IMR-90 (cell line): ENCODE results near the gene ADAMTSL2. TPM values are rescaled to one million over a fixed set of nuclear protein-coding genes. Genes with fewer than 3 reads are reported as not detected.
A peak's percentile ranks its signal among the peaks of the same experiment; 100 is the strongest.

Experiments
- ATAC-seq: fragments of 200-7000 bp; cut with Tn5 transposase; 2 replicates; pipeline ENCODE4 v1.9.1; 2020; ENCODE audit warnings: low read depth, mild to moderate bottlenecking, moderate library complexity
- BruUV-seq: library from RNA; stranded (reverse); fragments of 400-500 nt; replicated peaks from 2 replicates; lab custom pipeline; 2021; lab: Mats Ljungman, UMichigan
- CTCF ChIA-PET: fragments of 300-600 bp; formaldehyde crosslinking; extraction: SDS; loops from one replicate; lab custom pipeline; 2021; ENCODE audit warnings: antibody characterized with exemption; lab: Yijun Ruan, JAX
- POLR2A ChIA-PET: fragments of 300-600 bp; sonication (Branson Sonifier 250); formaldehyde crosslinking; loops from one replicate; lab custom pipeline; 2022; ENCODE audit warnings: antibody characterized with exemption; ENCODE audit not compliant: unreplicated experiment; lab: Charles Lee
- DNase-seq: peaks from one replicate; pipeline ENCODE4 v3.0.0; 2013
- H2AFZ ChIP-seq: replicated peaks from 2 replicates; pipeline ENCODE3; 2013; ENCODE audit warnings: low read length, mild to moderate bottlenecking; ENCODE audit not compliant: poor library complexity
- H2AK5ac ChIP-seq: 2 replicates; pipeline ENCODE4 v1.6.1; 2013; ENCODE audit warnings: low read depth, low read length, inconsistent platforms
- H2AK9ac ChIP-seq: replicated peaks from 2 replicates; pipeline ENCODE3; 2013; ENCODE audit warnings: mild to moderate bottlenecking, low read depth, low read length, moderate library complexity; ENCODE audit not compliant: poor library complexity
- H2BK120ac ChIP-seq: 2 replicates; pipeline ENCODE4 v1.6.1; 2013; ENCODE audit warnings: low read depth, low read length, inconsistent platforms
- H2BK15ac ChIP-seq: 3 replicates; pipeline ENCODE4 v1.6.1; 2013; ENCODE audit warnings: low read depth, low read length, inconsistent platforms
- H2BK20ac ChIP-seq: 2 replicates; pipeline ENCODE4 v1.6.1; 2013; ENCODE audit warnings: low read depth, mild to moderate bottlenecking, inconsistent platforms, low read length, moderate library complexity
- H2BK5ac ChIP-seq: 2 replicates; pipeline ENCODE4 v1.6.1; 2013; ENCODE audit warnings: mild to moderate bottlenecking, low read depth, low read length, inconsistent platforms; ENCODE audit not compliant: poor library complexity, severe bottlenecking
- H3K14ac ChIP-seq: replicated peaks from 2 replicates; pipeline ENCODE4 v1.6.1; 2013; ENCODE audit warnings: low read depth, low read length, inconsistent platforms
- H3K18ac ChIP-seq: 2 replicates; pipeline ENCODE4 v1.6.1; 2013; ENCODE audit warnings: low read depth, low read length, control low read depth
- H3K23ac ChIP-seq: 2 replicates; pipeline ENCODE4 v1.6.1; 2013; ENCODE audit warnings: low read depth, low read length, inconsistent platforms
- H3K27ac ChIP-seq: 2 replicates; pipeline ENCODE4 v1.5.1; 2013; ENCODE audit warnings: mild to moderate bottlenecking, control low read depth, low read length; ENCODE audit not compliant: insufficient read depth
- H3K27me3 ChIP-seq: 2 replicates; pipeline ENCODE4 v1.6.1; 2013; ENCODE audit warnings: low read length; ENCODE audit not compliant: control insufficient read depth, insufficient read depth
- H3K36me3 ChIP-seq: 2 replicates; pipeline ENCODE4 v1.6.1; 2013; ENCODE audit warnings: low read length, mixed read lengths; ENCODE audit not compliant: control insufficient read depth, insufficient read depth
- H3K4ac ChIP-seq: 2 replicates; pipeline ENCODE4 v1.6.1; 2013; ENCODE audit warnings: low read depth, low read length, inconsistent platforms
- H3K4me1 ChIP-seq: 2 replicates; pipeline ENCODE4 v1.6.1; 2013; ENCODE audit warnings: low read length, mixed read lengths; ENCODE audit not compliant: control insufficient read depth, insufficient read depth
- H3K4me2 ChIP-seq: 2 replicates; pipeline ENCODE4 v1.6.1; 2013; ENCODE audit warnings: low read depth, mild to moderate bottlenecking, control low read depth, low read length, moderate library complexity
- H3K4me3 ChIP-seq: 2 replicates; pipeline ENCODE4 v1.5.1; 2013; ENCODE audit warnings: low read depth, mild to moderate bottlenecking, control low read depth, low read length, moderate library complexity; ENCODE audit not compliant: insufficient read depth
- H3K56ac ChIP-seq: 2 replicates; pipeline ENCODE4 v1.6.1; 2013; ENCODE audit warnings: low read length, inconsistent platforms; ENCODE audit not compliant: insufficient read depth; ENCODE audit errors: extremely low read depth
- H3K79me1 ChIP-seq, 2 experiments: 2 replicates each; pipeline ENCODE4 v1.6.1; 2013; ENCODE audit warnings: low read length in 2 of 2, inconsistent platforms in 1 of 2, low read depth in 1 of 2
- H3K9ac ChIP-seq: 2 replicates; pipeline ENCODE4 v1.6.1; 2013; ENCODE audit warnings: low read depth, low read length, control low read depth
- H3K9me1 ChIP-seq: 2 replicates; pipeline ENCODE4 v1.6.1; 2013; ENCODE audit warnings: low read length, inconsistent platforms; ENCODE audit not compliant: insufficient read depth
- H3K9me3 ChIP-seq: 2 replicates; pipeline ENCODE4 v1.6.1; 2013; ENCODE audit warnings: low read length; ENCODE audit not compliant: control insufficient read depth, insufficient read depth
- H4K20me1 ChIP-seq: 2 replicates; pipeline ENCODE4 v1.6.1; 2013; ENCODE audit warnings: low read length, inconsistent platforms; ENCODE audit not compliant: insufficient read depth
- H4K5ac ChIP-seq: 2 replicates; pipeline ENCODE4 v1.6.1; 2013; ENCODE audit warnings: mild to moderate bottlenecking, low read depth, low read length, control low read depth
- H4K8ac ChIP-seq, 2 experiments: 2 replicates each; pipeline ENCODE4 v1.6.1; 2013; ENCODE audit warnings: low read depth in 2 of 2, low read length in 2 of 2, control low read depth in 1 of 2, inconsistent platforms in 1 of 2
- H4K91ac ChIP-seq: 2 replicates; pipeline ENCODE4 v1.6.1; 2013; ENCODE audit warnings: low read depth, low read length, inconsistent platforms; ENCODE audit not compliant: insufficient read depth
- BHLHE40 ChIP-seq: fragments of 150-350 bp; IDR thresholded peaks from 2 replicates; pipeline ENCODE4 v1.6.1; 2016; ENCODE audit warnings: mild to moderate bottlenecking, low read depth, low read length
- CEBPB ChIP-seq: IDR thresholded peaks from 2 replicates; pipeline ENCODE4 v1.6.1; 2012; ENCODE audit warnings: low read depth, low read length, improper control_type of control experiment
- CHD1 ChIP-seq: IDR thresholded peaks from 2 replicates; pipeline ENCODE4 v1.6.1; 2012; ENCODE audit warnings: low read depth, low read length, improper control_type of control experiment
- CTCF ChIP-seq: conservative IDR thresholded peaks from 2 replicates; pipeline ENCODE4 v1.5.1; 2012; ENCODE audit warnings: mild to moderate bottlenecking, low read depth, low read length, improper control_type of control experiment
- ELK1 ChIP-seq: fragments of 150-350 bp; IDR thresholded peaks from 2 replicates; pipeline ENCODE4 v1.6.1; 2016; ENCODE audit warnings: low read depth, mild to moderate bottlenecking, low read length, moderate library complexity, borderline replicate concordance
- FOS ChIP-seq: fragments of 150-350 bp; IDR thresholded peaks from 2 replicates; pipeline ENCODE4 v1.6.1; 2016; ENCODE audit warnings: low read depth, low read length
- MAFK ChIP-seq: IDR thresholded peaks from 2 replicates; pipeline ENCODE4 v1.6.1; 2012; ENCODE audit warnings: low read depth, low read length, improper control_type of control experiment
- MAZ ChIP-seq: IDR thresholded peaks from 2 replicates; pipeline ENCODE4 v1.6.1; 2012; ENCODE audit warnings: low read depth, mild to moderate bottlenecking, low read length, improper control_type of control experiment, moderate library complexity, borderline replicate concordance
- MXI1 ChIP-seq: IDR thresholded peaks from 2 replicates; pipeline ENCODE4 v1.6.1; 2012; ENCODE audit warnings: low read depth, mild to moderate bottlenecking, low read length, moderate library complexity, borderline replicate concordance
- NFE2L2 ChIP-seq: fragments of 150-350 bp; IDR thresholded peaks from 2 replicates; pipeline ENCODE4 v1.6.1; 2016; ENCODE audit warnings: low read depth, mild to moderate bottlenecking, low read length
- POLR2A ChIP-seq: IDR thresholded peaks from 2 replicates; pipeline ENCODE4 v1.6.1; 2012; ENCODE audit warnings: mild to moderate bottlenecking, low read depth, low read length
- RAD21 ChIP-seq: IDR thresholded peaks from 2 replicates; pipeline ENCODE4 v1.6.1; 2012; ENCODE audit warnings: low read length, improper control_type of control experiment
- RCOR1 ChIP-seq: IDR thresholded peaks from 2 replicates; pipeline ENCODE4 v1.6.1; 2012; ENCODE audit warnings: mild to moderate bottlenecking, low read length, improper control_type of control experiment; ENCODE audit not compliant: insufficient replicate concordance
- RFX5 ChIP-seq: IDR thresholded peaks from 2 replicates; pipeline ENCODE4 v1.8.0; 2012; ENCODE audit warnings: low read depth, mild to moderate bottlenecking, low read length, moderate library complexity
- SMC3 ChIP-seq: fragments of 150-350 bp; IDR thresholded peaks from 2 replicates; pipeline ENCODE4 v1.6.1; 2016; ENCODE audit warnings: low read depth, mild to moderate bottlenecking, antibody characterized with exemption, low read length, moderate library complexity
- USF2 ChIP-seq: fragments of 150-350 bp; IDR thresholded peaks from 2 replicates; pipeline ENCODE4 v1.6.1; 2017; ENCODE audit warnings: mild to moderate bottlenecking, antibody characterized with exemption, low read length, low read depth
- WGBS, 2 experiments: methylation state at CpG; one replicate each; pipeline versions ENCODE4 v1.1.5 to v1.1.7; 2013; ENCODE audit warnings: missing lambda C conversion rate in 2 of 2; ENCODE audit not compliant: insufficient read length in 1 of 2; ENCODE audit errors: extremely low coverage in 2 of 2; 5-methylcytosine and 5-hydroxymethylcytosine counted together
- dilution Hi-C: fragments of 300-500 bp; cut with HindIII; formaldehyde crosslinking; loops from one replicate; pipeline ENCODE4 v1.14.3; 2018; ENCODE audit warnings: low sequenced_read_pairs; ENCODE audit not compliant: unreplicated experiment
- in situ Hi-C: fragments of 300-500 bp; cut with MboI; formaldehyde crosslinking; loops from 3 replicates; pipeline ENCODE4 v1.14.3; 2019; ENCODE audit warnings: low sequenced_read_pairs, inconsistent platforms, mixed read lengths
- intact Hi-C: fragments of 100-400 bp; cut with micrococcal nuclease; formaldehyde crosslinking; loops from 2 replicates; pipeline ENCODE4 v1.10.0; 2022
- polyA plus RNA-seq, 3 experiments: library from polyadenylated mRNA; depleted of rRNA; stranded (reverse); fragments of >200 nt; gene quantifications; 2 replicates each; pipeline ENCODE4 v1.2.3, GENCODE V29; 2012; ENCODE audit warnings: low replicate concordance in 1 of 3
- total RNA-seq: library from RNA; depleted of rRNA; stranded (reverse); fragments of >200 nt; gene quantifications from 2 replicates; pipeline ENCODE4 v1.2.3, GENCODE V29; 2012

The ADAMTSL2 gene
- total and polyA plus RNA-seq, 2 of the 4 experiments (the other 2 are of a cell fraction), result not detected

- Histone ChIP-seq H2AFZ (peak overlapping the region; percentile 21), H3K4me3 (no peak overlapping the region), H3K36me3 (no peaks in the 10 kb centered on the region), H3K27ac (no peak overlapping the region), H3K4me1 (peaks cover 1% of the 10 kb centered on the region; the same call in 1 of the 2 replicates), H2BK15ac (no peak overlapping the region), H3K27me3 (peaks cover 46% of the 10 kb centered on the region), H3K14ac (no peak overlapping the region), H2AK5ac (no peak overlapping the region), H4K91ac (no peak overlapping the region), H3K56ac (no peak overlapping the region), H2AK9ac (no peak overlapping the region), H2BK20ac (no peak overlapping the region), H3K4me2 (no peak overlapping the region), H3K18ac (no peak overlapping the region), H3K9ac (no peak overlapping the region), H4K5ac (no peak overlapping the region), H3K23ac (no peak overlapping the region), H3K79me1 (no peaks in the 10 kb centered on the region), H3K9me1 (no peaks in the 10 kb centered on the region), H3K4ac (no peak overlapping the region), H2BK120ac (no peak overlapping the region), H2BK5ac (no peak overlapping the region), H4K20me1 (peaks cover 5% of the 10 kb centered on the region; the same call in 1 of the 2 replicates), H3K9me3 (no peaks in the 10 kb centered on the region), H4K8ac (no peak overlapping the region)
- no peak for TF ChIP-seq ELK1
- no peak for TF ChIP-seq CEBPB
- TF ChIP-seq SMC3, result no peak
- TF ChIP-seq RAD21, result no peak
- no peak for TF ChIP-seq POLR2A
- TF ChIP-seq MAZ, result no peak
- no peak for TF ChIP-seq MXI1
- no peak for TF ChIP-seq RCOR1
- no peak for TF ChIP-seq USF2
- no peak for TF ChIP-seq FOS
- TF ChIP-seq CTCF, result no peak
- no peak for TF ChIP-seq CHD1
- no peak for TF ChIP-seq RFX5
- TF ChIP-seq BHLHE40, result no peak
- TF ChIP-seq NFE2L2, result no peak
- no peak for TF ChIP-seq MAFK
- in situ Hi-C loops (loop anchor here (10.0 kb wide), 2 partner anchors 198 to 458 kb away; partner anchors contain the start of genes SARDH and VAV2), dilution Hi-C loops (no loop called here), intact Hi-C loops (no loop called here)
- BruUV-seq, result no TSS peak
- ChIA-PET CTCF (no interaction called here), POLR2A (no interaction called here)
- WGBS, 2 experiments, result 90% methylated on average over 6 of the region's 9 CpGs; no CpG with 5 or more reads in 1 of the 2 experiments
- no peak for ATAC-seq
- DNase-seq, result no peak
Observed at GRCh38 chr9:133536536-133536935, 2.0 kb downstream of the ADAMTSL2 start.
